GM19328 (cell line): ENCODE data around the gene TCP11L1.
A peak's percentile ranks its signal among the peaks of the same experiment; 100 is the strongest.

Source experiments
- ATAC-seq: cut with Tn5 transposase; IDR thresholded peaks from one replicate; pipeline ENCODE4 v1.9.1; 2021; ENCODE audit warnings: mild to moderate bottlenecking, moderate library complexity; ENCODE audit not compliant: unreplicated experiment

Gene TCP11L1, protein sequence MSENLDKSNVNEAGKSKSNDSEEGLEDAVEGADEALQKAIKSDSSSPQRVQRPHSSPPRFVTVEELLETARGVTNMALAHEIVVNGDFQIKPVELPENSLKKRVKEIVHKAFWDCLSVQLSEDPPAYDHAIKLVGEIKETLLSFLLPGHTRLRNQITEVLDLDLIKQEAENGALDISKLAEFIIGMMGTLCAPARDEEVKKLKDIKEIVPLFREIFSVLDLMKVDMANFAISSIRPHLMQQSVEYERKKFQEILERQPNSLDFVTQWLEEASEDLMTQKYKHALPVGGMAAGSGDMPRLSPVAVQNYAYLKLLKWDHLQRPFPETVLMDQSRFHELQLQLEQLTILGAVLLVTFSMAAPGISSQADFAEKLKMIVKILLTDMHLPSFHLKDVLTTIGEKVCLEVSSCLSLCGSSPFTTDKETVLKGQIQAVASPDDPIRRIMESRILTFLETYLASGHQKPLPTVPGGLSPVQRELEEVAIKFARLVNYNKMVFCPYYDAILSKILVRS

DNA sequence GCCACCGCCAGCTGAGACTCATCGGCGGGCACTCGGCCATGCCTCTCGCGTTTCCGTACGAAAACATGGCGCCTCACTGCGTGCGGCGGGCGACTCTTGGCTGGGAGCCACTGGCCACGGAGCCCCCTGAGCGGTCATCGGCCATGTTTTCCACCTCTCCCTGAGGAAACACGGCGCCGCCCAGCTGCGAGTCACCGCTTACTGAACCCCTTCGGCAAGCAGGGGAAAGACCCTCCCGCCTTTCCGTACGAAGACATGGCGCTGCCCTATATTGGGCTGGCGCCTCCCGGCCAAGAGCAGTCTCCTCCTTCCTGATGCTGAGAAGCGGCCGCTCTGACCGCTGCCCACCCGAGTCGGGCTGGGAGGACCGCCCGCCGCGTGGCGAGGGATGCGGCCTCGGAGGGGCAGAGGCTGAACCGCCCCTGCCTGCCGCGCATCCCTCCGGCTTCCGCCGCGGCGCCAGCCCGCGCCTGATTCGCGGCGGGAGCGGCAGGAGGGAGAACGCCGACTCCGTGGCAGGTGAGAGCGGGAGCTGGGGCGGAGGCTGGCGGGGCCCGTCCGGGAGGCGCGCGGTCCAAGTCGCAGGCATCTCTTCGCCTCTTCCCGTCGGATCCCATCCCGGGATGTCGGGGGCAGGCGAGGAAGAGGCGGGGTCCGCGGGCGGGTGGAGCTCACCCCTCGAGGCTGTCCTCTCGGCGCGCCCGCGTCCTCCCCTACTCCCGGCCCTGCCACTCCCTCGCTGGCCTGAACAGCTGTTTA is at the start of gene TCP11L1:
TCP11L1 (plus strand) TSS at position 299 of the 759 bp plus-strand sequence. CDS start 4,202 bp downstream, outside the sequence.
- ATAC-seq: peak; percentile 71

DNA sequence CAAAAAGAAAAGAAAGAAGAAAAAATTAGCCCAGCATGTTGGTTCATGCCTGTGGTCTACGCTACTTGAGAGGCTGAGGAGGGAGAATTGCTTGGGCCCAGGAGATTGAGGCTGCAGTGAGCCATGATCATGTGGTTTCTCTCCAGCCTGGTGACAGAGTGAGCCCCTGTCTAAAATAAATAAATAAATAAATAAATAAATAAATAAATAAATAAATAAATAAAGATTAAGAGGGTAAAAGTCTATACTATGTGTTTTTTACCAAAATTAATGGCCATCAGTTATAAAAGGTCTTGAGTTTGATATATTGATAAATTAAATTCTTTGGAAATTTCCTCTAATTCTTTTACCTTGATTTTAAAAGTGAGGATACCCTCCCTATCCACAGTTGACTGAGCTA is 48.9 kb upstream of the TCP11L1 start:
- no peak for ATAC-seq

DNA sequence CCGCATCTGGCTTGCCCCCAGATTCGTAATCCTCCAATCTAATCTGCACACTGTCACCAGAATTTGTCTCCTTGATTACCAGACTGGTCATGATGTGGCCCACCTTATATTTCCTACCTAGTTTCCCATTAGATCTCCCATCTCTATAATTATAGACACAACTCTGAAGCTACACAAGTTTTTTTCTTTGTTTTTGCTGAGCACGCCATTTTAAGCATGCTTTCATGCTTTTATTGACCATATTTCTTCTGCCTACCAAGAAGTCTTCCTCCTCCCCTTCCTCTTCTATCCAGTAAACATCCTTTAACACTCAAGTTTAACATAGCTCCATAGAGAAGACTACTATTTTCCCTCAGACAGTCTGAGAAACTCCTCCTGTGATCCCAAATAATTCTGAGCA is 47.9 kb upstream of the TCP11L1 start:
- no peak for ATAC-seq

DNA sequence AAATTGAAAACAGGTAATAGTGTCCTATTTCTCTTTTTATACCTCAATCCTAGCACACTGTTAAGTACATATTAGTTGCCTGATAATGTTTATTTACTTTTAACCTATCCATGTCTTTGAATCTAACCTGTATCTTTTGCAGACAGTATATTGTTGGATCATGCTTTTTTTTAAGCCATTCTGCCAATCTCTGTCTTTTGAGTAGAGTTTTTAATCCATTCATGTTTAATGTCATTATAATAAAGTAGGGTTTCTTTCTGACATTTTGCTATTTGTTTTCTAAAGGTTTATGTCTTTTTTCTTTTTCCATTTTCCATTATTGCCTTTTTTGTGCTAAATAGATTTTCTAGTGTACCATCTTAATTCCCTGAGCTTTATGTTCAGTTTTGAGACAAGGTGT is 47.5 kb upstream of the TCP11L1 start:
- ATAC-seq: no peak

DNA sequence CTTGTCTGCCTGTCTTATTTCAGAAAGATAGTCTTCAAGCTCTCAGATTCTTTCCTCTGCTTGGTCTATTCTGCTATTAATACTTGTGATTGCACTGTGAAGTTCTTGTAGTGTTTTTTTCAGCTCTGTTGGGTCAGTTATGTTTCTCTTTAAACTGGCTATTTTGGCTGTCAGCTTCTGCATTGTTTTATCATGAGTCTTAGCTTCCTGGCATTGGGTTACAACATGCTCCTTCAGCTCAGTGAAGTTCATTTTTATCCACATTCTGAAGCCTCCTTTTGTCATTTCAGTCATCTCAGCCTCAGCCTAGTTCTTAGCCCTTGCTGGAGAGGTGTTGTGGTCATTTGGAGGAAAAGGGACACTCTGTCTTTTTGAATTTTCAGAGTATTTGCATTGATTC is 39.2 kb upstream of the TCP11L1 start:
- ATAC-seq: no peak

DNA sequence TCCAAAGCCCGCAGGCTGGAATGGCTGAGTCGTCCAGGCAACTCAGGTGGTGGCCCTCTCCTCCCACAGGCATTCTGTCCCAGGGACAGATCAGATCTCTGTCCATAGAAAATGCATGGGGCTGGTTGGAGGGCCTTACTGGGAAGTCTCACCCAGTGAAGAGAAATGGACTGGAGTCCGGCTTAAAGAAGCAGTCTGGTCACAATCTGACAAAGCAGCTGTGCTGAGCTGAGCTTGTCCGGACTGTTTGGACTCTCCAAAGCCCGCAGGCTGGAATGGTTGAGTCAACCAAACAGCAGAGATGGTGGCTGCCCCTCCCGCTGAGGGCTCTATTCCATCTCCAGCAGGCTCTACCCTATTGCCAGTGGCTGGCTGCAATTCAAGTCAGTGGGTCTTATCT is 38.1 kb upstream of the TCP11L1 start:
- ATAC-seq: no peak

DNA sequence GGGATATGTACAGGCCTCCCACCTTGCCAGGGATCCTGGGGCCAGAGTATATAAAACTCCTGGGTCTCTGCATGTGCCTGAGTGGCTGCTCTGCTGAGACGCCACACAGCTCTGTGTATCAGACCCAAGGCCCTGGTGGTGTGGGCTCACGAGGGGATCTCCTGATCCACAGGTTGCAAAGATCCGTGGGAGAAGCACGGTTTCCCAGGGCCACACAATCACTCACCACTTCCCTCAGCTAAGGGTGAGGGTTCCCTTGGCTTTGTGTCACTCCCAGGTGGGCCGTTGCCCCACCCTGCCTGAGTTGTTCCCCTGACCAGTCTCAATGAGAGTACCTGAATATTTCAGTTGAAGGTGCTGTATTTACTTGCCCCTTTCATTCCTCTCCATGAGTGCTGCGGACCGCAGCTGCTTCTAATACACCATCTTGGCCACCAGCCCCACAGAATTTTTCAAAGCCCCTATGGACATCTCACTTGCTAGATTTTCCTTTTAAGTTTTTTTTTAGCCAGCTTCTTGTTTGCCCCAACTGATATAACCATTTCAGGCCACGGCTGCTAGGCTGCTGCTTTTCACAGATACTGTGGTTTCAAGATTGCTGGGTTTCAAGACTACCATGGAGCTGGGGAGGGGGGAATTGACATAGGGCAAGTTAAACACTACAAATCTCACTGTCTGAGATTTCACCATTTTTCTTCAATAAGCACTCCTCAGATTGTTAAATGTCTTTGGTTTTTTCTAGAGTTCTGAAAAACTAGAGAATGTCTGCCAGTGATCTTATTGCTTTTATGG is 37.4 kb upstream of the TCP11L1 start:
- ATAC-seq: no peak

DNA sequence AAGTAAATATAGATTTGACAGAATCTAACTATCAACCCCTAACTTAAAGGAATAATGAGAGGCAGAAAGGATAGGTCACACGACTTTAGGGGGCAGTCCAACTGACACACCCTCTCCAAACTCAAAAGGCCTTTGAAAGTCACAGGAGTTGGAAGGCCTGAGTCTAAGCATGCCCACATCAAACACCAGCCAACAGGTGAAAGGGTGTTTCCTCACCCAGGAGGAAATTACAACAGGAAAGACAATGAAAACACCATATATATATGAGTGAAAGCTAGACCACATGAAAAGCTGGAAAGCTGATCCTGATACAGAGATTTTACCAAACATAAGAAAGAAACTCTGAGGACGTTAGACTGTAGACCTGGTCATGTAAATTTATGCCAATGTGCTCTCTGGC is 34.2 kb upstream of the TCP11L1 start:
- no peak for ATAC-seq

DNA sequence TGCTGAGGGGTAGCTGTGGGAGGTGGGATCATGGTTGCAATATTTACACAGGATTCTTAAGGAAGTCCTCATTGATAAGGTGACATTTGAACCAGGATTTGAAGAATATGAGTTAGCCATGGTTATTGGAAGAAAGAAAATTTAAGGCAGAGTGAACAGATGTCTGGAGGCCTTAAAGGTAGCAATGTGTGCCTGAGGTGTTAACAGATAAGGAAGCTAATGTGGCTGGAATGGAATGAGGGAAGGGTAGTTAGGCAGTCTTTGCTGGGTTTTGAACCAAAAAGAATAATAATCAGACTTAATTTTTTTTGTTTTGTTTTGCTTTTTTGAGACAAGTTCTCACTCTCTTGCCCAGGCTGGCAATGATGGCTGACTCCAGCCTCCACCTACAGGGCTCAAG is 33.4 kb upstream of the TCP11L1 start:
- ATAC-seq: no peak

DNA sequence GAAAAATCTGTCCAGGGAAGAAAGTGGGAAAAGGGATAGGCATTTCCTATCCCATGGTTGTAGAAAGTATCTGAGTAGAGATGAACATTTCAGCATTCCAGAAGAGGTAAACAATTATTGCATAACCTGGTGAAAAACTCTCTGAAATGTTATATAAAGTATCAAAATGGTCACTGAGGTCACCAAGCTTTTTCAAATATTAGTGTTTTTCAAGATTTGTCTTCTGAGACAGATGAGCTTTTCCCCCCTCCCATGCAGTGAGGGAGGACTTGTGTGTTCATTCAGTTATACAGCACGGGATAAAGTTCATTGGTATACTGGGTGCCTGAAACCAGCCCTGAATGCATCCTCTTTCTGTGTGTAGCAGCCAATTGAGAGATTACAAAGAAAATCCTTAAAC is 25.6 kb upstream of the TCP11L1 start:
- no peak for ATAC-seq

DNA sequence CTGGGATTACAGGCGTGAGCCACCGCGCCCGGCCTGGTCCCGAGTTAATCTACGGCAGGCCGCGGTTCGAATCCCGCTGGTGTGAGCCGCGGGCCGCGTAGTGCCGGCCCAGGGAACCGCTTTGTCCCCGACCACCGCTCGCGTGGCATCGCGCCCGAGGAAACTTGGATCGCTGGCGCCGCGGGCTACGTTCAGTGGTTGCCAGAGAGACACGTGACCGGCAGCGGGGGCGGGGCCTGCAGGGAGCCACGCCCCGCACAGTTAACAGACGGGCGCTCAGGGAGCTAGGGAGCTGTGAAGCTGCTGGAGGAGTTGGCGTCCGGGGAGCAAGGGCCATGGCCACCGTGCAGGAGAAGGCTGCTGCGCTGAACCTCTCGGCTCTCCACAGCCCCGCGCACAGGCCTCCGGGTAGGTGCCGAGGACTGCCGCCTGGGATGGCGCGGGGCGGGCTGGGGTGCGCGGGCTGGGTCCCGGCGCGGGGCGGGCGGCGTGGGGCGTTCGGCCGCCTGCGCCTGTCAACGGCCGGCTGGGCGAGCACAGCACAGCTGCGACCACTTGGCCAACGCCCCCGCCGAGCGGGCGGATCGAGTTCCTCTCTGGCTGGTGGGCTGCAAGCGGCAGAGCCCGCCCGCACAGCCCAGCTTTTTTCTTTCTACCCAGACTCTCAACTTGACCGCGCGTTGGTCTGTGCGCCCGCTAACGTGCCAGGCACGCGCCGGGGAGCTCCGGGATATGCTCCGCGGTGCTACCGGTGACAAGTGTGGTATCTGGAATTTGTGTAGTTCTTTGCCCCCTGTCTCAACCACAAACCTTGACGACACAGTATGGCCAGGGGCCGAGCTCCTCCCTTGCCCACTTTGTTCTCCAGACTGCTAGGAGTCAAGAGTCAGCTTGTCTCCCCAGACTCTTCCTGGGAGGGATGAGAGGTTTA is 23.5 kb upstream of the TCP11L1 start, which contains the start of gene DEPDC7:
DEPDC7 (plus strand) TSS at position 258 of the 931 bp plus-strand sequence; CDS start at position 336, 78 bp downstream.
- peak; percentile 71 for ATAC-seq

DNA sequence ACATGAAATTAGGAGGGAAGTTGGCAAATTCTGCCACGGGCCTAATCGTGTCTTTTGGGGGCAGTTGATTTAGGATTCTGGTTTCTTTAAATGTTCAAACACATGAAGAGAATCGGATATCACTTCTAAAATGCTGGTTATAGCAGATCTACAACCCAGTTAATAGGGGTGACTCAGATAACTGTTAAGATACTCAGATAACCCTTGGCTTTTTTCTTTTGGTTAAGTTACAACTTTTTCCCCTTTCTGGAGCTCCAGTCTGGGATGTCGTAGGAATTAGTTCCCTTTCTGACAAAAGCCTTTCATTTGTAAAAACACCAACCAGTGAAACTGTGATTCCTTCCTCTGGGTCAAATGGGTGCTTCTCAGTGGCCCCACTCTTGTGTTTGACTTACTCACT is 22.7 kb upstream of the TCP11L1 start:
- no peak for ATAC-seq

DNA sequence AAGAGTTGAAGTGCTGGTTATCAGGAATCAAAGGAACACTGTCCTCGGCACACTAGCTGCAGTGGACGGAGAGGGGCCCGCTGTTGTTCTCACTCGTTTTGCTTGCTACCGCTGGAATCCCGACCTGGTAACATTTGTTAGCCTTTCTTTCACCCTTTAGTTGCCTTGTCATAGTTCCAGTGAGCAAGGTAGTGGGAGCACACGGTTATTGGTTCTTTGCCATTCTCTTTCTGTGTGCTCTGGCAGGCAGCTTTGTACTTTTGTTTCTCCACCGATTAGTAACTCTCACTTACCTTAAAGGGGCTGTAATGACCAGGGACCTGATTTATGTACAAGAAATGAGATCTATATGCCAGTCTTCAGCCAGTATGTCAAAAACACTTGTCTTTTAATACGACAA is 21.9 kb upstream of the TCP11L1 start:
- no peak for ATAC-seq

DNA sequence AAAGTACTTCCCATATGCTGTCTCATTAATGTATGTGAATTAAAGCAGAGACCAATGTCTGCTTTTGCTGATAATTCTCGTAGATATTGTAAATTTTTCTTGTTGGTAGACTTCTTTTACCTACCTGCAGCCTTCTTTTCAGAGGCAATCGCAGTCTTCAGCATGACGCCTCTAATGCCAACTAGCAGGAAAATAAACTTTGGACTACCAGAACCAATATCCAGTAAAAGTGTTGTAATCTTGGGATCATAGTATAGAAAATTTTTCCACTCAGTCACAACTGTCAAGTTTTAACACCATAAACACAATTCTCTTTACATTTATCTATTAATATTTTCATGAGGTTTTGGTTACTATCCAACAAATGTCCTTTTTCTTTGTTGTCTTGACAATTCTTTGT is 21.4 kb upstream of the TCP11L1 start:
- no peak for ATAC-seq

DNA sequence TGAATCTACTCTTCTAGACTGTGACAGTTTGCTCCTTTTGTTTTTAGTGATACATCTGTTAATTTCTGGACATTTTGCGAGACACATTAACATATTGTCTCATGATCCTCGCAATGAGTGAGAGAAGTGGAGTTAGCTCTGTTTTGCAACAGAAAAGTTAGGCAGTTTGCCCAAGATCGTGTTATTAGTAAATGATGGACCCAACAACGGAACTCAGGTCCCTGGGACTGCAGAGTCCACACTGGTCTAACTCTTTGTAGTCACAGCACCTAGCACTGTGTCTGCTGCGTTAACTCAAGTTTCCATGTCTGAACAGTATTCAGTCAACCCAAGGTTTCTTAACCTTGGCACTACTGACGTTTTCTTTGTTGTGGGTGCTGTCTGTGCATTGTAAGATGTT is 20.5 kb upstream of the TCP11L1 start:
- no peak for ATAC-seq

DNA sequence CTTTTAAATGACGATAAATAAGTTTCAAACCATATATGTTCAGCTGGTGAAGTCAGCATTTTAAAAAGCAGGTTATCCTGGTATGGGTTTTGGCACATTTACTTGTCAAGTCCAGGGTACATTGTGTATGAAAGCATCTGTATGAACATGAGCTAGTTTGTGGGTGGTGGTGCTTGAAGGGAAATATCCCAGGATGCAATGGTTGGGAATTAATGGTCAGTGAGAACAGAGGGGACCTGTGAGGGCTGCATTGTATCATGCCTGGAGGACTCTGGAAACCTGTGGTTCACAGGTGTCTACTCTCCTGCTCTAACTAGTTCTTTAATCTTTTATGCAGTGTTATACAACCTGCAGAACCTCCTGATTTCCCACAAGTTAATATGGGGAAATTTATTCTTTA is 17.9 kb upstream of the TCP11L1 start:
- no peak for ATAC-seq

DNA sequence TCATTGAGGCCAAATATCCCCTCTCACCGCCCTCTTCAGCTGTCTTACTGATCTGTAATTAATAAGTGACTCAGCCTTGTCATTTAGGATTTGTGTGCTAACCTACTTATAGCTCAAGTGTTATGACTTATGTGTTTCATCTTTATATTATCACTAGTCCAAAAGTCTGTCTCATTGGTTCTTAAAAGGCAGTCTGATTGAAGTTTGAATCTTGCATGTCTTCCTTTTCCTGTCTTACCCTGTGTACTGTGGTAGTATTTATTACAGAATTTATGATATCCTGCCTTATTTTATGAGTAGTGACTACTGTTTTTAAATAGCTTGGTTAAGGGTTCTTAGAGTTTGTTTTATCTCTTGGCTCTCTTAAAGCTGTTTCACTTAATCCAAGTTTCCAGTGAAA is 17.4 kb upstream of the TCP11L1 start:
- ATAC-seq: no peak

DNA sequence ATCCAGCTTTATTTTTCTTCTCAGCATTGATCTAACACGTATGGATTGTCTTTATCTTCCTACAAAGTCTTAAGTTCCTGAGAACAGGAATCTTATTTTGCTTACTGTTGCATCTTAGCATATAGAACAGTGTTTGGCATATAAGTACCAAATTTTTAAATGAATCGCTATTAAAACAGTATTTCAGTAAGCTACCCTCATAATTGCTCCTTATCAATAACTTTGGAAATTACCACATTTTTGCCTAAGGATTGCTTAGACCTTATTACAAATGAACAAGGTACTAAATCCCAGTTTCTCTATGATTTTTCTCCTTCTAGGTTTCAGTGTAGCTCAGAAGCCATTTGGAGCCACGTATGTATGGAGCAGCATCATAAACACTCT is 14.0 kb upstream of the TCP11L1 start:
- no peak for ATAC-seq

DNA sequence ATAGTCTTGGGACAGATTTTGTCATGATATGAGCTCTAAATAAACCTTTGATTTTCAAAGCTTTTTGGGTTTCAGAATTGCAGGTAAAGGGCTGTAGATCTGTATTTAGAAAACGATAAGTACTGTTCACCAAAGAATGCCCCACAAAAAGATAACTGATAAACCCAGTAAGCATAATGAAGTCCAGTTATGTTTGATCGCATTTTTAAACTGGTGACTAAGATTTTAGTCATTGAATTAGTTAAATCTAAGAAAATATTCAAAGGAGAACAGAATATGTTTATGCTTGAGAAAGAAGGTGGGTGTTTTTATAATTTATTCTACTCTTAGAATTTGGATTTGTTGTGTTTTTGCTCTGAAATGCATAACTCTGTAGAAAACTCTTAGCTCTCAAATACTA is 12.1 kb upstream of the TCP11L1 start:
- ATAC-seq: no peak

DNA sequence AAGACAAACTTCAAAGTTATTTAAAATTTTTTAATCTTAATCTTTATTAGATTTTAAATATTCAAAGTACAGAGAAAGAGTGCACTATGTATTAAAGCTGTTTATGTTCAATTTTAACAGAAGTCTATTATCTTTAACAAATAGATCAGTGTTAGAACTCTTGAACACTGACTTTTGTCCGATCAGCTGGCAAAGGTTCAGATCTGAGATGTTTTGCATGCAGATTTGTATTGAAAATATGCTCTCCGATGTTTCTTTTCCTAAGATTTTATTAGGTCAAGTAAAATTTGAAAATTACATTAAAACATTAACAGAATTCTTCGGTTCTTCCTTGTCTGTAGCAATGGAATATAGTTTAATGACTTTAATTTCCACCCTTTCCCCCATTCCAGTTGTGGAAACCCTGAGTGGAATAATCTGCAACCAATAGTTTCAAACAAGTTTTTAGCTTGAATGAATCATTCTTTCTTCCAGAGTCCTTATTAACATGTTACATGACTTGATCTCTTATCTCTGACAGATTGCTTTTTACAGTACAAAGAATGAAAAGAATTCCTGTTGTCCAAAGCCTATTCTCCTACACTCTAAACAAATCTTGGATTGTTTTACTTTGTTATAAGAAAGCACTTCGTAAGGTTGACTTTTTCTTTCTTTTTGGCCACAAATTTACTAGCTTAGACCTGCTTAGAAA is 11.4 kb upstream of the TCP11L1 start:
- no peak for ATAC-seq
